K562 (cell line): ENCODE data around the gene ZER1. TPM values are rescaled to one million over a fixed set of nuclear protein-coding genes. Genes with fewer than 3 reads are reported as not detected.

ENCODE experiments used
- DACH1 ChIP-seq: fragments of 450-650 bp; IDR thresholded peaks from 2 replicates; pipeline ENCODE4 v1.6.1; 2018; ENCODE audit not compliant: partially characterized antibody
- ESRRA ChIP-seq: fragments of 450-650 bp; IDR thresholded peaks from 2 replicates; pipeline ENCODE4 v1.6.1; 2014; ENCODE audit warnings: low read depth, mild to moderate bottlenecking, moderate library complexity, borderline replicate concordance
- RAD51 ChIP-seq: fragments of 450-650 bp; IDR thresholded peaks from 2 replicates; pipeline ENCODE4 v1.7.1; 2016; ENCODE audit warnings: low read depth, mild to moderate bottlenecking, borderline replicate concordance
- ZBTB8A ChIP-seq: fragments of 450-650 bp; IDR thresholded peaks from 2 replicates; pipeline ENCODE4 v1.6.1; 2018; ENCODE audit warnings: mild to moderate bottlenecking, moderate library complexity; ENCODE audit not compliant: partially characterized antibody
- ZNF347 ChIP-seq: fragments of 450-650 bp; formaldehyde crosslinking; IDR thresholded peaks from 2 replicates; pipeline ENCODE4 v1.4.0; 2020; ENCODE audit warnings: low read depth, mild to moderate bottlenecking, moderate library complexity
- ZNF551 ChIP-seq: fragments of 250-450 bp; sonication (Bioruptor Pico); IDR thresholded peaks from 2 replicates; pipeline ENCODE4 v1.5.0; 2021; ENCODE audit warnings: mild to moderate bottlenecking, moderate library complexity
- ZNF561 ChIP-seq: fragments of 450-650 bp; formaldehyde crosslinking; conservative IDR thresholded peaks from 2 replicates; pipeline ENCODE4 v1.4.0; 2020; ENCODE audit warnings: mild to moderate bottlenecking, moderate library complexity
- polyA plus RNA-seq, 8 experiments: library from polyadenylated mRNA; depleted of rRNA in 4 of 8; stranded (reverse) in 5 of 8; unstranded in 3 of 8; fragments of >200 nt; fragmentation: Nextera tagmentation in 2 of 8; fragmentation: Illumina TruSeq in 1 of 8; extraction: Ambion mirVana in 2 of 8; extraction: Trizol in 1 of 8; gene quantifications; 2 replicates each; pipeline versions ENCODE4 v1.2.1 to v1.2.3, GENCODE V29; 2011 to 2014; ENCODE audit warnings: inconsistent platforms in 1 of 8, missing spikeins in 1 of 8
- total RNA-seq, 7 experiments: library from RNA; depleted of rRNA in 6 of 7; stranded (reverse); fragments of >200 nt in 6 of 7; fragmentation: Illumina TruSeq in 2 of 7; extraction: Trizol in 2 of 7; gene quantifications; 2 replicates each; pipeline versions ENCODE4 v1.2.1 to v1.2.3, GENCODE V29; 2011 to 2021; ENCODE audit warnings: low replicate concordance in 1 of 7
- TF ChIP-seq, protein P1 (sequence below): fragments of 200-600 bp; sonication (generic); IDR thresholded peaks from one replicate; pipeline ENCODE4 v1.6.1; 2012; ENCODE audit warnings: mild to moderate bottlenecking, low read depth, low read length, inconsistent platforms
- TF ChIP-seq, protein P2 (sequence below): fragments of 250-450 bp; sonication (Bioruptor Pico); IDR thresholded peaks from 2 replicates; pipeline ENCODE4 v1.4.0; 2020; ENCODE audit warnings: mild to moderate bottlenecking, moderate library complexity

ZER1 gene
- total and polyA plus RNA-seq, 9 of the 15 experiments (the other 6 are each of a cell fraction or from before 2014, with no cell fraction given), result 0.07 to 10.7 (median 6.2) TPM

GRCh38 chr9:128818099-128818838, 46.5 kb upstream of the ZER1 start, which contains the start of gene ENDOG (continued):
- TF ChIP-seq, protein P1, sequence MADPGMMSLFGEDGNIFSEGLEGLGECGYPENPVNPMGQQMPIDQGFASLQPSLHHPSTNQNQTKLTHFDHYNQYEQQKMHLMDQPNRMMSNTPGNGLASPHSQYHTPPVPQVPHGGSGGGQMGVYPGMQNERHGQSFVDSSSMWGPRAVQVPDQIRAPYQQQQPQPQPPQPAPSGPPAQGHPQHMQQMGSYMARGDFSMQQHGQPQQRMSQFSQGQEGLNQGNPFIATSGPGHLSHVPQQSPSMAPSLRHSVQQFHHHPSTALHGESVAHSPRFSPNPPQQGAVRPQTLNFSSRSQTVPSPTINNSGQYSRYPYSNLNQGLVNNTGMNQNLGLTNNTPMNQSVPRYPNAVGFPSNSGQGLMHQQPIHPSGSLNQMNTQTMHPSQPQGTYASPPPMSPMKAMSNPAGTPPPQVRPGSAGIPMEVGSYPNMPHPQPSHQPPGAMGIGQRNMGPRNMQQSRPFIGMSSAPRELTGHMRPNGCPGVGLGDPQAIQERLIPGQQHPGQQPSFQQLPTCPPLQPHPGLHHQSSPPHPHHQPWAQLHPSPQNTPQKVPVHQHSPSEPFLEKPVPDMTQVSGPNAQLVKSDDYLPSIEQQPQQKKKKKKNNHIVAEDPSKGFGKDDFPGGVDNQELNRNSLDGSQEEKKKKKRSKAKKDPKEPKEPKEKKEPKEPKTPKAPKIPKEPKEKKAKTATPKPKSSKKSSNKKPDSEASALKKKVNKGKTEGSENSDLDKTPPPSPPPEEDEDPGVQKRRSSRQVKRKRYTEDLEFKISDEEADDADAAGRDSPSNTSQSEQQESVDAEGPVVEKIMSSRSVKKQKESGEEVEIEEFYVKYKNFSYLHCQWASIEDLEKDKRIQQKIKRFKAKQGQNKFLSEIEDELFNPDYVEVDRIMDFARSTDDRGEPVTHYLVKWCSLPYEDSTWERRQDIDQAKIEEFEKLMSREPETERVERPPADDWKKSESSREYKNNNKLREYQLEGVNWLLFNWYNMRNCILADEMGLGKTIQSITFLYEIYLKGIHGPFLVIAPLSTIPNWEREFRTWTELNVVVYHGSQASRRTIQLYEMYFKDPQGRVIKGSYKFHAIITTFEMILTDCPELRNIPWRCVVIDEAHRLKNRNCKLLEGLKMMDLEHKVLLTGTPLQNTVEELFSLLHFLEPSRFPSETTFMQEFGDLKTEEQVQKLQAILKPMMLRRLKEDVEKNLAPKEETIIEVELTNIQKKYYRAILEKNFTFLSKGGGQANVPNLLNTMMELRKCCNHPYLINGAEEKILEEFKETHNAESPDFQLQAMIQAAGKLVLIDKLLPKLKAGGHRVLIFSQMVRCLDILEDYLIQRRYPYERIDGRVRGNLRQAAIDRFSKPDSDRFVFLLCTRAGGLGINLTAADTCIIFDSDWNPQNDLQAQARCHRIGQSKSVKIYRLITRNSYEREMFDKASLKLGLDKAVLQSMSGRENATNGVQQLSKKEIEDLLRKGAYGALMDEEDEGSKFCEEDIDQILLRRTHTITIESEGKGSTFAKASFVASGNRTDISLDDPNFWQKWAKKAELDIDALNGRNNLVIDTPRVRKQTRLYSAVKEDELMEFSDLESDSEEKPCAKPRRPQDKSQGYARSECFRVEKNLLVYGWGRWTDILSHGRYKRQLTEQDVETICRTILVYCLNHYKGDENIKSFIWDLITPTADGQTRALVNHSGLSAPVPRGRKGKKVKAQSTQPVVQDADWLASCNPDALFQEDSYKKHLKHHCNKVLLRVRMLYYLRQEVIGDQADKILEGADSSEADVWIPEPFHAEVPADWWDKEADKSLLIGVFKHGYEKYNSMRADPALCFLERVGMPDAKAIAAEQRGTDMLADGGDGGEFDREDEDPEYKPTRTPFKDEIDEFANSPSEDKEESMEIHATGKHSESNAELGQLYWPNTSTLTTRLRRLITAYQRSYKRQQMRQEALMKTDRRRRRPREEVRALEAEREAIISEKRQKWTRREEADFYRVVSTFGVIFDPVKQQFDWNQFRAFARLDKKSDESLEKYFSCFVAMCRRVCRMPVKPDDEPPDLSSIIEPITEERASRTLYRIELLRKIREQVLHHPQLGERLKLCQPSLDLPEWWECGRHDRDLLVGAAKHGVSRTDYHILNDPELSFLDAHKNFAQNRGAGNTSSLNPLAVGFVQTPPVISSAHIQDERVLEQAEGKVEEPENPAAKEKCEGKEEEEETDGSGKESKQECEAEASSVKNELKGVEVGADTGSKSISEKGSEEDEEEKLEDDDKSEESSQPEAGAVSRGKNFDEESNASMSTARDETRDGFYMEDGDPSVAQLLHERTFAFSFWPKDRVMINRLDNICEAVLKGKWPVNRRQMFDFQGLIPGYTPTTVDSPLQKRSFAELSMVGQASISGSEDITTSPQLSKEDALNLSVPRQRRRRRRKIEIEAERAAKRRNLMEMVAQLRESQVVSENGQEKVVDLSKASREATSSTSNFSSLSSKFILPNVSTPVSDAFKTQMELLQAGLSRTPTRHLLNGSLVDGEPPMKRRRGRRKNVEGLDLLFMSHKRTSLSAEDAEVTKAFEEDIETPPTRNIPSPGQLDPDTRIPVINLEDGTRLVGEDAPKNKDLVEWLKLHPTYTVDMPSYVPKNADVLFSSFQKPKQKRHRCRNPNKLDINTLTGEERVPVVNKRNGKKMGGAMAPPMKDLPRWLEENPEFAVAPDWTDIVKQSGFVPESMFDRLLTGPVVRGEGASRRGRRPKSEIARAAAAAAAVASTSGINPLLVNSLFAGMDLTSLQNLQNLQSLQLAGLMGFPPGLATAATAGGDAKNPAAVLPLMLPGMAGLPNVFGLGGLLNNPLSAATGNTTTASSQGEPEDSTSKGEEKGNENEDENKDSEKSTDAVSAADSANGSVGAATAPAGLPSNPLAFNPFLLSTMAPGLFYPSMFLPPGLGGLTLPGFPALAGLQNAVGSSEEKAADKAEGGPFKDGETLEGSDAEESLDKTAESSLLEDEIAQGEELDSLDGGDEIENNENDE, result no peak
- no peak for TF ChIP-seq ZNF561
- TF ChIP-seq RAD51, result peak; percentile 13; the same call in 1 of the 2 replicates
- no peak for TF ChIP-seq ZNF347 (CRISPR knock-in tag)
- TF ChIP-seq DACH1, result no peak
- TF ChIP-seq ZBTB8A, result no peak
- TF ChIP-seq ESRRA, result peak; percentile 75
- TF ChIP-seq, protein P2, sequence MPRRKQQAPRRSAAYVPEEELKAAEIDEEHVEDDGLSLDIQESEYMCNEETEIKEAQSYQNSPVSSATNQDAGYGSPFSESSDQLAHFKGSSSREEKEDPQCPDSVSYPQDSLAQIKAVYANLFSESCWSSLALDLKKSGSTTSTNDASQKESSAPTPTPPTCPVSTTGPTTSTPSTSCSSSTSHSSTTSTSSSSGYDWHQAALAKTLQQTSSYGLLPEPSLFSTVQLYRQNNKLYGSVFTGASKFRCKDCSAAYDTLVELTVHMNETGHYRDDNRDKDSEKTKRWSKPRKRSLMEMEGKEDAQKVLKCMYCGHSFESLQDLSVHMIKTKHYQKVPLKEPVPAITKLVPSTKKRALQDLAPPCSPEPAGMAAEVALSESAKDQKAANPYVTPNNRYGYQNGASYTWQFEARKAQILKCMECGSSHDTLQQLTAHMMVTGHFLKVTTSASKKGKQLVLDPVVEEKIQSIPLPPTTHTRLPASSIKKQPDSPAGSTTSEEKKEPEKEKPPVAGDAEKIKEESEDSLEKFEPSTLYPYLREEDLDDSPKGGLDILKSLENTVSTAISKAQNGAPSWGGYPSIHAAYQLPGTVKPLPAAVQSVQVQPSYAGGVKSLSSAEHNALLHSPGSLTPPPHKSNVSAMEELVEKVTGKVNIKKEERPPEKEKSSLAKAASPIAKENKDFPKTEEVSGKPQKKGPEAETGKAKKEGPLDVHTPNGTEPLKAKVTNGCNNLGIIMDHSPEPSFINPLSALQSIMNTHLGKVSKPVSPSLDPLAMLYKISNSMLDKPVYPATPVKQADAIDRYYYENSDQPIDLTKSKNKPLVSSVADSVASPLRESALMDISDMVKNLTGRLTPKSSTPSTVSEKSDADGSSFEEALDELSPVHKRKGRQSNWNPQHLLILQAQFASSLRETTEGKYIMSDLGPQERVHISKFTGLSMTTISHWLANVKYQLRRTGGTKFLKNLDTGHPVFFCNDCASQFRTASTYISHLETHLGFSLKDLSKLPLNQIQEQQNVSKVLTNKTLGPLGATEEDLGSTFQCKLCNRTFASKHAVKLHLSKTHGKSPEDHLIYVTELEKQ (CRISPR knock-in tag), result no peak
- TF ChIP-seq ZNF551 (CRISPR knock-in tag), result no peak
